Loucy (cell line): ENCODE results near the gene SNX25.

Experiments
- H2AFZ ChIP-seq: fragments of 200-600 bp; sonication (generic); 2 replicates; pipeline ENCODE4 v1.6.0; 2016; ENCODE audit warnings: antibody characterized with exemption, mild to moderate bottlenecking, low read length, moderate library complexity
- H3F3A ChIP-seq: fragments of 200-600 bp; 2 replicates; pipeline ENCODE4 v1.6.0; 2016; ENCODE audit warnings: antibody characterized with exemption, low read depth, mild to moderate bottlenecking
- H3K27me3 ChIP-seq: fragments of 200-600 bp; sonication (generic); 2 replicates; pipeline ENCODE4 v1.6.1; 2014; ENCODE audit warnings: low read length, mild to moderate bottlenecking; ENCODE audit not compliant: insufficient read depth, poor library complexity, severe bottlenecking
- H3K36me3 ChIP-seq: fragments of 200-600 bp; sonication (generic); 2 replicates; pipeline ENCODE4 v1.6.1; 2016; ENCODE audit warnings: low read length; ENCODE audit not compliant: insufficient read depth
- H3K4me1 ChIP-seq: fragments of 200-600 bp; sonication (generic); 2 replicates; pipeline ENCODE4 v1.5.1; 2014; ENCODE audit warnings: low read length, mild to moderate bottlenecking; ENCODE audit not compliant: insufficient read depth, poor library complexity, severe bottlenecking
- H3K4me2 ChIP-seq: fragments of 200-600 bp; sonication (generic); 2 replicates; pipeline ENCODE4 v1.6.0; 2014; ENCODE audit warnings: antibody characterized with exemption, low read length, low read depth, mild to moderate bottlenecking; ENCODE audit not compliant: poor library complexity, severe bottlenecking
- H3K4me3 ChIP-seq: fragments of 200-600 bp; sonication (generic); 2 replicates; pipeline ENCODE4 v1.5.1; 2014; ENCODE audit warnings: low read length, mild to moderate bottlenecking, mixed read lengths; ENCODE audit not compliant: poor library complexity, severe bottlenecking
- H3K79me2 ChIP-seq: fragments of 200-600 bp; sonication (generic); 2 replicates; pipeline ENCODE4 v1.6.1; 2014; ENCODE audit warnings: low read length; ENCODE audit not compliant: insufficient read depth
- H3K9ac ChIP-seq: fragments of 200-600 bp; sonication (generic); 2 replicates; pipeline ENCODE4 v1.6.0; 2014; ENCODE audit warnings: mild to moderate bottlenecking, low read depth, low read length, moderate library complexity; ENCODE audit not compliant: poor library complexity, severe bottlenecking
- H3K9me2 ChIP-seq: fragments of 200-600 bp; sonication (generic); replicated peaks from 2 replicates; pipeline ENCODE4 v1.6.1; 2016; ENCODE audit warnings: low read depth, low read length, mixed read lengths
- H3K9me3 ChIP-seq: fragments of 200-600 bp; sonication (generic); 2 replicates; pipeline ENCODE4 v1.6.1; 2014; ENCODE audit warnings: mild to moderate bottlenecking, antibody characterized with exemption, low read length, low read depth; ENCODE audit not compliant: insufficient read depth
- H4K20me1 ChIP-seq: fragments of 200-600 bp; sonication (generic); 2 replicates; pipeline ENCODE4 v1.6.0; 2014; ENCODE audit warnings: antibody characterized with exemption, low read length, mild to moderate bottlenecking; ENCODE audit not compliant: insufficient read depth, poor library complexity, severe bottlenecking
- CTCF ChIP-seq: fragments of 200-600 bp; sonication (generic); conservative IDR thresholded peaks from 2 replicates; pipeline ENCODE4 v1.5.1; 2014; ENCODE audit warnings: mild to moderate bottlenecking, antibody characterized with exemption, low read length
- EZH2phosphoT487 ChIP-seq: fragments of 200-600 bp; IDR thresholded peaks from 2 replicates; pipeline ENCODE4 v1.6.1; 2018; ENCODE audit warnings: antibody characterized with exemption, mild to moderate bottlenecking, moderate library complexity, borderline replicate concordance

The SNX25 gene

DNA sequence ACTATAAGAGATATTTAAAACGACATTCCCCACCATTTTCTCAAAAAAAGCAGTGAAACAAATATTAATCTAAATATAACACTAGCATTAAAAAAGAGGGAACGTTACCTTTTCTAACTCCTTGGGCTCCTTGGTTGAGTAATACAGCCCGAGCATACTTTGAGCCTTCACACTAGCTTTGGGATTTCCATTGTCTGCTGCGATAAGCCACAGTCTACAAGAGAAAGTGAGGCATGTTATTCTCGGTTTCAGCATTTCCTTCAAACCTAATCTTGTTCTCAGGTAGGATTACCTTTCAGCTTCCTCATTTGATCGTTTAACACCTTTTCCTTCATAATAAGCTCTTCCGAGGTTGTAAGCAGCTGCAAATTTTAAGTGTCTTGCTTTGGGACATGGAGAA is 164.6 kb downstream of the SNX25 start:
- Histone ChIP-seq H3K9ac (no peak overlapping the region), H3K27me3 (no peaks in the 10 kb centered on the region), H3K4me3 (no peak overlapping the region), H3K9me3 (no peaks in the 10 kb centered on the region), H3F3A (no peaks in the 10 kb centered on the region), H3K9me2 (no peaks in the 10 kb centered on the region), H3K79me2 (no peaks in the 10 kb centered on the region), H3K36me3 (no peaks in the 10 kb centered on the region), H2AFZ (no peak overlapping the region), H4K20me1 (no peaks in the 10 kb centered on the region), H3K4me1 (no peaks in the 10 kb centered on the region), H3K4me2 (no peak overlapping the region)
- TF ChIP-seq CTCF (no peak), EZH2phosphoT487 (no peak)

DNA sequence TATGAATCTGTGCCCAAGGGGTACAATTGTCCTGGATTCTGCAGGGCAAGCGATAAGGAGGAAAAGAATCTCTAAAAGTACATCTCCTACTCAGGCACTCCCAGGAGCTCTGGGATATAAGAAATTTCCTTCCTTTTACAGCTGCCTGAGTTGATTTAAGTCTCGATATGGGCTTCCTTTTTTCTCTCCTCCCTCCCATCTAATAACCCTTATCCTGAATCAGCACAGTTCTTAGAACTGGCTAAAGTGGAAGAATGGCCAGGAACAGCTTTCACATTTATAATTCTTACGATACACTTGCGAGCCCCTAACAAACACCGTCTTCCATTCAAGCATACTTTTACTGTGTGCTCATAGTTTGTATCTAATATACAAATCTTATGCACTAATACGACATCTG is 165.2 kb downstream of the SNX25 start:
- Histone ChIP-seq H3K4me3 (no peak overlapping the region), H3K9ac (no peak overlapping the region), H3K4me2 (no peak overlapping the region), H3K9me3 (no peaks in the 10 kb centered on the region), H3K4me1 (no peaks in the 10 kb centered on the region), H3F3A (no peaks in the 10 kb centered on the region), H2AFZ (no peak overlapping the region), H4K20me1 (no peaks in the 10 kb centered on the region), H3K9me2 (no peaks in the 10 kb centered on the region), H3K36me3 (no peaks in the 10 kb centered on the region), H3K27me3 (peaks cover 2% of the 10 kb centered on the region), H3K79me2 (no peaks in the 10 kb centered on the region)
- TF ChIP-seq CTCF: no peak
- no peak for TF ChIP-seq EZH2phosphoT487

GRCh38 chr4:185378264-185378663 is 168.9 kb downstream of the SNX25 start:
- no peaks in the 10 kb centered on the region for H3K4me1 ChIP-seq
- H3F3A ChIP-seq: no peaks in the 10 kb centered on the region
- no peaks in the 10 kb centered on the region for H4K20me1 ChIP-seq
- no peak overlapping the region for H3K4me2 ChIP-seq
- no peaks in the 10 kb centered on the region for H3K36me3 ChIP-seq
- H3K9ac ChIP-seq: no peak overlapping the region
- no peaks in the 10 kb centered on the region for H3K79me2 ChIP-seq
- no peak for TF ChIP-seq CTCF
- no peak for TF ChIP-seq EZH2phosphoT487
- peaks cover 7% of the 10 kb centered on the region; the same call in 1 of the 2 replicates for H3K9me3 ChIP-seq
- H3K27me3 ChIP-seq: peaks cover 11% of the 10 kb centered on the region
- no peak overlapping the region for H3K4me3 ChIP-seq
- H3K9me2 ChIP-seq: no peaks in the 10 kb centered on the region
- no peak overlapping the region for H2AFZ ChIP-seq
